Thyroid gland (tissue), 4 donors: ENCODE measurements around the gene PTPRN2. TPM values are rescaled to one million over a fixed set of nuclear protein-coding genes. Genes with fewer than 3 reads are reported as not detected.

Experiments used
- DNase-seq, 2 donors: peaks; one replicate each; pipeline ENCODE4 v3.0.0-alpha.2; 2019
- H3K27ac ChIP-seq, 3 donors: fragments of 200-600 bp; sonication (generic); 1 replicate in 2 of 3; 2 replicates in 1 of 3; pipeline ENCODE4 v1.5.1; 2016 to 2019; ENCODE audit warnings: mild to moderate bottlenecking in 1 of 3, moderate library complexity in 1 of 3
- H3K27me3 ChIP-seq: fragments of 200-600 bp; sonication (generic); one replicate; pipeline ENCODE4 v1.5.1; 2019
- H3K36me3 ChIP-seq, 2 donors: fragments of 200-600 bp; sonication (generic); one replicate each; pipeline ENCODE4 v1.5.1; 2016 to 2019
- H3K4me1 ChIP-seq, 2 donors: fragments of 200-600 bp; sonication (generic); one replicate each; pipeline ENCODE4 v1.5.1; 2017 to 2019
- H3K4me3 ChIP-seq, 3 donors: fragments of 200-600 bp; sonication (generic); replicated peaks in 1 of 3; 1 replicate in 2 of 3; 2 replicates in 1 of 3; pipeline ENCODE4 v1.5.1; 2016; ENCODE audit warnings: mild to moderate bottlenecking in 1 of 3
- H3K9me3 ChIP-seq: fragments of 200-600 bp; sonication (generic); one replicate; pipeline ENCODE4 v1.5.1; 2017
- CTCF ChIP-seq, 6 experiments: fragments of 200-600 bp in 3 of 6; fragments of 450-650 bp in 3 of 6; sonication (generic) in 3 of 6; IDR thresholded peaks; one replicate each; pipeline ENCODE4 v1.5.1; 2016 to 2019; ENCODE audit warnings: antibody characterized with exemption in 6 of 6, mild to moderate bottlenecking in 2 of 6, inconsistent platforms in 1 of 6, moderate library complexity in 1 of 6
- POLR2A ChIP-seq, 2 donors: fragments of 450-650 bp; IDR thresholded peaks; one replicate each; pipeline ENCODE4 v1.6.1; 2017; ENCODE audit warnings: antibody characterized with exemption in 2 of 2, mild to moderate bottlenecking in 2 of 2, moderate library complexity in 1 of 2
- WGBS, 2 donors: methylation state at CpG; one replicate each; pipeline ENCODE4 v1.1.5; 2017; 5-methylcytosine and 5-hydroxymethylcytosine counted together
- intact Hi-C: fragments of 100-400 bp; cut with DNase I; formaldehyde crosslinking; loops from one replicate; pipeline ENCODE4 v1.15.1; 2023
- total RNA-seq, 4 donors: library from RNA; depleted of rRNA; stranded (reverse); fragments of >200 nt; gene quantifications; one replicate each; pipeline ENCODE4 v1.2.3, GENCODE V29; 2016

PTPRN2 gene
- total RNA-seq, 4 donors from 2014 or later: 4.2 to 9.9 (median 7.7) TPM

GRCh38 chr7:158244873-158245723 lies 342.5 kb downstream of the PTPRN2 start:
- Histone ChIP-seq H3K4me3 (no peak overlapping the region), H3K9me3 (no peaks in the 10 kb centered on the region), H3K27me3 (no peaks in the 10 kb centered on the region), H3K4me1 (no peaks in the 10 kb centered on the region), H3K36me3 (no peaks in the 10 kb centered on the region), H3K27ac (no peak overlapping the region)
- intact Hi-C loops: no loop called here
- WGBS, 2 donors: 92 to 96% methylated on average over 34 to 39 of the region's 40 CpGs
- TF ChIP-seq CTCF (IDR thresholded peaks at IDR 0.05): no peak
- DNase-seq: no peak

GRCh38 chr7:158244430-158244829 lies 343.2 kb downstream of the PTPRN2 start:
- no peak for DNase-seq
- Histone ChIP-seq H3K4me1 (no peaks in the 10 kb centered on the region), H3K27ac (no peak overlapping the region), H3K36me3 (no peaks in the 10 kb centered on the region), H3K9me3 (no peaks in the 10 kb centered on the region), H3K4me3 (no peak overlapping the region), H3K27me3 (no peaks in the 10 kb centered on the region)
- TF ChIP-seq CTCF (IDR thresholded peaks at IDR 0.05) (no peak), POLR2A (IDR thresholded peaks at IDR 0.05) (no peak)
- WGBS, 2 donors: 80 to 97% methylated on average over 4 of the region's 4 CpGs
- intact Hi-C loops: no loop called here

- 58 to 63% methylated on average over 7 of the region's 7 CpGs for WGBS, 2 donors
- Histone ChIP-seq H3K27me3 (no peaks in the 10 kb centered on the region), H3K36me3 (no peaks in the 10 kb centered on the region), H3K9me3 (no peaks in the 10 kb centered on the region), H3K4me3 (no peak overlapping the region), H3K27ac (no peak overlapping the region), H3K4me1 (no peaks in the 10 kb centered on the region)
- no peak for DNase-seq
- intact Hi-C loops: no loop called here
- TF ChIP-seq POLR2A (IDR thresholded peaks at IDR 0.05) (no peak), CTCF (IDR thresholded peaks at IDR 0.05) (no peak)
Observed at GRCh38 chr7:158241919-158242318, 345.7 kb downstream of the PTPRN2 start.

- H3K27ac ChIP-seq: no peak overlapping the region
- H3K4me3 ChIP-seq: no peak overlapping the region
- no peaks in the 10 kb centered on the region for H3K27me3 ChIP-seq
- H3K4me1 ChIP-seq: no peaks in the 10 kb centered on the region
- H3K36me3 ChIP-seq: no peaks in the 10 kb centered on the region
- WGBS, 2 donors: 84 to 85% methylated on average over 3 of the region's 3 CpGs
- no peaks in the 10 kb centered on the region for H3K9me3 ChIP-seq
- TF ChIP-seq CTCF (IDR thresholded peaks at IDR 0.05): no peak
- no peak for TF ChIP-seq POLR2A (IDR thresholded peaks at IDR 0.05)
- intact Hi-C loops: no loop called here
- no peak for DNase-seq
Observed at GRCh38 chr7:158240801-158241200, 346.8 kb downstream of the PTPRN2 start.

GRCh38 chr7:158239290-158239981 lies 348.2 kb downstream of the PTPRN2 start:
- DNase-seq: no peak
- intact Hi-C loops: no loop called here
- no peak for TF ChIP-seq POLR2A (IDR thresholded peaks at IDR 0.05)
- no peaks in the 10 kb centered on the region for H3K9me3 ChIP-seq
- H3K27ac ChIP-seq: no peak overlapping the region
- WGBS, 2 donors: 61 to 67% methylated on average over 29 to 30 of the region's 30 CpGs
- no peaks in the 10 kb centered on the region for H3K36me3 ChIP-seq
- H3K27me3 ChIP-seq: no peaks in the 10 kb centered on the region
- H3K4me3 ChIP-seq: no peak overlapping the region
- H3K4me1 ChIP-seq: no peaks in the 10 kb centered on the region
